ENCODE data around the gene GBF1. TPM values are rescaled to one million over a fixed set of nuclear protein-coding genes. Genes with fewer than 3 reads are reported as not detected.

GBF1 gene
- polyA plus RNA-seq, 3 donors = 4.2 to 17.4 (median 11.9) TPM

DNA sequence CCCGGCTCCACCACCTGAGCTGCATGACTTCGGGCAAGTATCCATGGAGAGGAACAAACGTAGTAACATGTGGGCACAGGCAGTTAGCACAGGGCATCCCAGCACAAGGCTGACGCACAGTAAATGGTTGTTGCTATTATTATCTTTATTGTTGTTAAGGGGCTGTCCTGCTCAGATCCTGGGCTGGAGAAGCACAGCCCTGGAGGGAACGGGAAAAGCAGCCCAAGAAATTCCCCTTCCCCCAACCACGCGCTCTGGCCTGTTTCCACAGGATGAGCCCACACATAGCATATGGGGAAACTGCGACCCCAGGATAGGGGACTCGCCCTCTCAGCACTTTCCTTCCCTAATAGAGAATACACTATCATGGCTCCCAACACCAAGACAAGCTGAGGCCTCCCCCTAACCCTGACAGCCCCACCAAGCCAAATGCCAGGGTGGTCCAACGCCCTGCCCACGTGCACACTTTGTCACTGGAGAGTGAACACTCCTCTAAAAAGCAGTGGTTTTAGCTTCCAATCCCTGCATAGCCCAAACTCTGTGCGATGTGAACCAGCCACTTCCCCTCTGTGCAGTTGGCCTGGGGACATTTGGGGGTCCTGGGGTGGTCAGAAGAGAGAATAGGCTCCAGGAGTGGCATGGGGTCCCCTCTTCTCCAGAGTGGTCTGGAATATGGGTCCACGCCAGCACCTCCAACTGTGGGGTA lies 162.2 kb downstream of the GBF1 start:
- Histone ChIP-seq H3K27ac (ENCODE audit: low read depth in 1 of 2, low read length in 2 of 2) (no peak overlapping the region), H3K4me1 (ENCODE audit: control insufficient read depth in 1 of 2, insufficient read depth in 2 of 2, low read length in 2 of 2) (peaks cover 6 to 22% of the 10 kb centered on the region in 2 donors), H4K20me1 (ENCODE audit: insufficient read depth, low read length) (peaks cover 23% of the 10 kb centered on the region), H3K9me3 (replicated peaks in 1 of 2; ENCODE audit: control insufficient read depth in 1 of 2, insufficient read depth in 1 of 2, low read length in 2 of 2) (peaks cover 0 to 35% of the 10 kb centered on the region in 2 donors), H3K4me3 (replicated peaks in 1 of 3; ENCODE audit: low read depth in 2 of 3, low read length in 3 of 3) (no peak overlapping the region), H3K79me2 (ENCODE audit: insufficient read depth, low read length) (no peaks in the 10 kb centered on the region), H3K4me2 (replicated peaks; ENCODE audit: extremely low read depth, low read length, poor library complexity, severe bottlenecking) (no peak overlapping the region), H3K36me3 (replicated peaks in 1 of 2; ENCODE audit: control insufficient read depth in 1 of 2, insufficient read depth in 2 of 2, low read length in 2 of 2) (peaks cover 0 to under 1% of the 10 kb centered on the region in 2 donors), H3K9ac (ENCODE audit: insufficient read depth, low read length, poor library complexity, severe bottlenecking) (no peak overlapping the region), H3K27me3 (ENCODE audit: control insufficient read depth in 2 of 2, insufficient read depth in 2 of 2, low read length in 2 of 2) (peaks cover 47 to 51% of the 10 kb centered on the region in 2 donors), H2AFZ (ENCODE audit: insufficient read depth, low read depth, low read length, poor library complexity, severe bottlenecking) (no peak overlapping the region)
- Mint-ChIP-seq H3K36me3 (peaks cover 5 to 16% of the 10 kb centered on the region in 2 donors), H3K27ac (peak overlapping the region in 1 of 7 donors; percentile 33), H3K27me3 (ENCODE audit: low read depth in 3 of 3) (peaks cover 51 to 67% (median 65%) of the 10 kb centered on the region in 3 donors), H3K4me1 (peaks cover 20% of the 10 kb centered on the region), H3K4me3 (peak overlapping the region in 1 of 2 donors; percentile 82), H3K9me3 (peaks cover 0 to 15% (median 11%) of the 10 kb centered on the region in 7 donors)
- 92% methylated on average over 7 of the region's 13 CpGs for WGBS (ENCODE audit: insufficient coverage)
- no peak for TF ChIP-seq CTCF (IDR thresholded peaks at IDR 0.05)
- peak in 1 of 3 donors; percentile 18 for DNase-seq
- intact Hi-C loops (cut with micrococcal nuclease) = no loop called here

DNA sequence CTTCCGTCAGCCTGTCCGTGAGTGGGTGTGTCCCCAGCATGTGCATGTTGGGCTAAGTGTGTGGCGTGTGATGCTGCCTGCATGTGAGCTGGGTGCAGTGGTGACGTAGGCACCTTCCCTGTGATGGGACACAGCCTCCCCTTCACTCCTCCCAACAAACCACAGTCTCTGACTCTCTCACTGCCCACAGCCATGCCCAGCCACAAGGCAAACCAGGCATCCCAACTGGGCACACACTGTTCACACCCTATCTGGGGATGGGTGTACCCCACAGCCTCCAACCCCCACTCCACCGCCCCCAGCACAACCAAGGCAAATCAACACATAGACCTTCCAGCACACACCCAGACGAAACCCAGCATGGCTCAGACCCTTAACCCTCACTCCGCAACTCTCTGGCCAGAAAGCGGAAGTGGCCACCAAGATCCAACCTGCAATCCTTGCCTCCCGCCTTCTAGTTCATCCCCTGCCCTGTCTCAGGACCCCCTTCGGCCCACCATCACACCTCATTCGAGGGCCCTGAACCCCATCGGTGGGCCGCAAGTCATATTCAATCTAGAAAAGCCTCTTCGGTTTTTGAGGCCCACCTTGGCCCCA lies 162.9 kb downstream of the GBF1 start:
- Histone ChIP-seq H3K27ac (ENCODE audit: low read depth in 1 of 2, low read length in 2 of 2) (no peak overlapping the region), H3K4me1 (ENCODE audit: control insufficient read depth in 1 of 2, insufficient read depth in 2 of 2, low read length in 2 of 2) (peaks cover 6 to 22% of the 10 kb centered on the region in 2 donors), H4K20me1 (ENCODE audit: insufficient read depth, low read length) (peaks cover 17% of the 10 kb centered on the region), H3K4me2 (replicated peaks; ENCODE audit: extremely low read depth, low read length, poor library complexity, severe bottlenecking) (peak overlapping the region; percentile 68), H3K79me2 (ENCODE audit: insufficient read depth, low read length) (no peaks in the 10 kb centered on the region), H3K9ac (ENCODE audit: insufficient read depth, low read length, poor library complexity, severe bottlenecking) (no peak overlapping the region), H2AFZ (ENCODE audit: insufficient read depth, low read depth, low read length, poor library complexity, severe bottlenecking) (no peak overlapping the region), H3K4me3 (replicated peaks in 1 of 3; ENCODE audit: low read depth in 2 of 3, low read length in 3 of 3) (peak overlapping the region in 1 of 3 experiments; percentile 57), H3K36me3 (replicated peaks in 1 of 2; ENCODE audit: control insufficient read depth in 1 of 2, insufficient read depth in 2 of 2, low read length in 2 of 2) (no peaks in the 10 kb centered on the region), H3K27me3 (ENCODE audit: control insufficient read depth in 2 of 2, insufficient read depth in 2 of 2, low read length in 2 of 2) (peaks cover 50 to 57% of the 10 kb centered on the region in 2 donors), H3K9me3 (replicated peaks in 1 of 2; ENCODE audit: control insufficient read depth in 1 of 2, insufficient read depth in 1 of 2, low read length in 2 of 2) (peaks cover 0 to 35% of the 10 kb centered on the region in 2 donors)
- H3K4me1 Mint-ChIP-seq = peaks cover 20% of the 10 kb centered on the region
- H3K4me3 Mint-ChIP-seq = peak overlapping the region; percentile 6 to 82
- peaks cover 4 to 15% of the 10 kb centered on the region in 2 donors for H3K36me3 Mint-ChIP-seq
- intact Hi-C loops (cut with micrococcal nuclease) = no loop called here
- DNase-seq = peak in 1 of 3 donors; percentile 53
- H3K9me3 Mint-ChIP-seq = peaks cover 0 to 17% (median 11%) of the 10 kb centered on the region in 7 donors
- peaks cover 57 to 71% (median 71%) of the 10 kb centered on the region in 3 donors for H3K27me3 Mint-ChIP-seq (ENCODE audit: low read depth in 3 of 3)
- no peak for TF ChIP-seq CTCF (IDR thresholded peaks at IDR 0.05)
- H3K27ac Mint-ChIP-seq = no peak overlapping the region
- 78% methylated on average over 11 of the region's 14 CpGs for WGBS (ENCODE audit: insufficient coverage)

Measured in CD14-positive monocyte (primary cell).